NT2/D1 (cell line): ENCODE results near the gene LMBRD2.

Source experiments
- DNase-seq: peaks from one replicate; pipeline ENCODE4 v3.0.0-alpha.2; 2011; ENCODE audit warnings: low read depth, low spot score
- H3K27me3 ChIP-seq: 2 replicates; pipeline ENCODE4 v1.6.0; 2011; ENCODE audit warnings: mild to moderate bottlenecking; ENCODE audit not compliant: insufficient read length, insufficient read depth
- H3K36me3 ChIP-seq: 2 replicates; pipeline ENCODE4 v1.6.1; 2011; ENCODE audit warnings: mild to moderate bottlenecking, low read length, mixed read lengths; ENCODE audit not compliant: insufficient read depth, insufficient read length
- H3K4me1 ChIP-seq: 2 replicates; pipeline ENCODE4 v1.5.1; 2011; ENCODE audit not compliant: insufficient read depth, insufficient read length
- H3K4me3 ChIP-seq: 2 replicates; pipeline ENCODE4 v1.5.1; 2011; ENCODE audit warnings: low read depth; ENCODE audit not compliant: insufficient read length
- H3K9ac ChIP-seq: 2 replicates; pipeline ENCODE4 v1.6.0; 2011; ENCODE audit warnings: low read depth; ENCODE audit not compliant: insufficient read length
- H3K9me3 ChIP-seq: 2 replicates; pipeline ENCODE4 v1.5.1; 2011; ENCODE audit warnings: mild to moderate bottlenecking, low read length; ENCODE audit not compliant: insufficient read depth
- SUZ12 ChIP-seq: IDR thresholded peaks from 2 replicates; pipeline ENCODE4 v1.6.1; 2011; ENCODE audit not compliant: insufficient read length, insufficient read depth; ENCODE audit errors: extremely low read depth
- YY1 ChIP-seq: IDR thresholded peaks from 2 replicates; pipeline ENCODE4 v1.6.1; 2011; ENCODE audit not compliant: insufficient read length, insufficient read depth
- ZNF274 ChIP-seq: IDR thresholded peaks from 2 replicates; pipeline ENCODE4 v1.6.1; 2011; ENCODE audit warnings: mild to moderate bottlenecking, low read depth, low read length

The LMBRD2 gene

DNA sequence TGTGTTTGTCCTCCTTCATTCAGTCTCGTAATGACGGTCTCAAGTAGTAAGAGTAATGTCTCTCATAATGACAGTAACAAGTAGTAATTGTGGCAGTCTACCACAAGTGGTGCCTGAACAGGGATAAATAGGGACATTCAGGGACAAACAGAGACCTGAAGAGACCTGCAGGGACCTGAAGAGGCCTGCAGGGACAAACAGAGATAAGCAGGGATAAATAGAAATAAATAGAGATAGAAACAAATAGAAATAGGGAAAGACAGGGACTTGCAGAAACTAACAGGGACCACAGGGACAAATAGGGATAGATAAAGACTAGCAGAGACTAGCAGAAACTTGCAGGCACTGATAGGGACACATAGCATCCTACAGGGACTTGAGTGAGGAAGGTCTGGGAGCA, 92.9 kb downstream of the LMBRD2 start:
- Histone ChIP-seq H3K4me1 (no peaks in the 10 kb centered on the region), H3K4me3 (no peak overlapping the region), H3K27me3 (no peaks in the 10 kb centered on the region), H3K9me3 (no peaks in the 10 kb centered on the region), H3K9ac (no peak overlapping the region), H3K36me3 (no peaks in the 10 kb centered on the region)
- no peak for DNase-seq
- TF ChIP-seq SUZ12 (no peak), ZNF274 (no peak), YY1 (no peak)

GRCh38 chr5:36057386-36057785, 94.3 kb downstream of the LMBRD2 start:
- H3K36me3 ChIP-seq: no peaks in the 10 kb centered on the region
- H3K9ac ChIP-seq: no peak overlapping the region
- no peaks in the 10 kb centered on the region for H3K9me3 ChIP-seq
- H3K27me3 ChIP-seq: no peaks in the 10 kb centered on the region
- TF ChIP-seq SUZ12 (no peak), YY1 (no peak), ZNF274 (no peak)
- no peaks in the 10 kb centered on the region for H3K4me1 ChIP-seq
- no peak for DNase-seq
- no peak overlapping the region for H3K4me3 ChIP-seq

DNA sequence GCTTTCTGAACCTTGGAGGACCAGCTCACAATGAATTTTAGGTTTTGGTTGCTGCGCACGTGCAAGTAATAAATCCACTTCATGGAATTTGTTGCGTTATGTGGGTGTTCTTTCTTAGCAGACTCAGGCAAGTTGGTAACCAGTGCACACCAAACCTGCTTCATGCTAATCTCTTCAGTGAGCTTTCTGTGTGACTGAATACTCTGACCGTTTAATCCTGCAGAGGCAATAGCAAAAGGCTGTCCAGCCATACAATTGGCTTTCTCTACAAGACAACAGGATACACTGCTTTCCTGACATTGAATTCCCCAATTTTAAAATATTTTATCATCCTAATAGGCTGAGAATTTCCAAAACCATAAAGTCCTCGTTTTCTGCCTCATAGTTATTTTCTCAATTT, 95.3 kb downstream of the LMBRD2 start:
- no peak for TF ChIP-seq SUZ12
- TF ChIP-seq ZNF274: no peak
- no peak for TF ChIP-seq YY1
- no peak for DNase-seq
- Histone ChIP-seq H3K4me1 (no peaks in the 10 kb centered on the region), H3K27me3 (no peaks in the 10 kb centered on the region), H3K9me3 (no peaks in the 10 kb centered on the region), H3K36me3 (no peaks in the 10 kb centered on the region), H3K9ac (no peak overlapping the region), H3K4me3 (no peak overlapping the region)

DNA sequence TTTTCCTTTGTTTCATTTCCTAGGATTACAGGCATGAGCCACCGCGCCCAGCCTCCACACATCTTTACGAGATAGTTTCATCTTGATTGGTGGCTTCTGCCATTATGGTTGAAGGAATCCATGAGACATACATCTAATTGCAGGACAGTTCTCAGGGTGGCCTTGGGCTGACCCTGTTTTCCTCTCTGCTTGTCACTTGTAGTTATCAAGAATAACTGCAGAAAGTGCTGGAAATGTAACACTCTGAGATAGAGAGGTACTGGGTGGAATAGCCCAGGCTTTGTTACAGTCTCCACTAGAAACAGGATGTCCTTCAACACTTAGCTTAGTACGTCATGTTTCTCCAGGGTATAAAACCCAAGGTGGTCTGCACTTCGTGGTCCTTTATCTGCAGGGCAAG, 95.7 kb downstream of the LMBRD2 start:
- DNase-seq: no peak
- TF ChIP-seq SUZ12 (no peak), ZNF274 (no peak), YY1 (no peak)

DNA sequence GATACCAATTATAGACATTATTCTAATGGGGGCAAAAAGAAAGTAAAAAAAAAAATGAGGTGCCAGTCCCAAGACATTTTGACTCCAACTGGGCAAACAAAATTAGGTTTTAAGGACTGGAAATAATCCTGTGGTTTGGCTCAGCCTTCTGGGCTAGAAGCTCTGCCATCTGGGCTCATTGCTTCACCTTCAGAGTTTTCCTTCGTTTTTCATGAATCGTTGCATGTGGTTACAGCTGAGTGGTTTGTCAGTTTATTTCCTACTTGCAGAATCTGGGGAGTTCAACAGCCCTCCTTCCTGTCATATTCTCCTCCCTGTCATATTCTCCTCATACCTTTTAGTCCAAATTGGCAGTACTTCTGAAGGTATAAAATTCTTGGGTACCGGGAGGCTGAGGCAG, 97.0 kb downstream of the LMBRD2 start:
- TF ChIP-seq YY1 (no peak), SUZ12 (no peak), ZNF274 (no peak)
- Histone ChIP-seq H3K36me3 (no peaks in the 10 kb centered on the region), H3K9ac (no peak overlapping the region), H3K4me1 (no peaks in the 10 kb centered on the region), H3K9me3 (no peaks in the 10 kb centered on the region), H3K27me3 (no peaks in the 10 kb centered on the region), H3K4me3 (no peak overlapping the region)
- no peak for DNase-seq

More for the DNA sequence above, 95.7 kb downstream of the LMBRD2 start:
- Histone ChIP-seq H3K9me3 (no peaks in the 10 kb centered on the region), H3K4me3 (no peak overlapping the region), H3K36me3 (no peaks in the 10 kb centered on the region), H3K4me1 (no peaks in the 10 kb centered on the region), H3K9ac (no peak overlapping the region), H3K27me3 (no peaks in the 10 kb centered on the region)

GRCh38 chr5:36052538-36052937, 99.1 kb downstream of the LMBRD2 start:
- Histone ChIP-seq H3K36me3 (no peaks in the 10 kb centered on the region), H3K9ac (no peak overlapping the region), H3K27me3 (no peaks in the 10 kb centered on the region), H3K9me3 (no peaks in the 10 kb centered on the region), H3K4me3 (no peak overlapping the region), H3K4me1 (no peaks in the 10 kb centered on the region)
- no peak for DNase-seq
- TF ChIP-seq ZNF274 (no peak), YY1 (no peak), SUZ12 (no peak)

- Histone ChIP-seq H3K4me3 (no peak overlapping the region), H3K9me3 (no peaks in the 10 kb centered on the region), H3K4me1 (no peaks in the 10 kb centered on the region), H3K36me3 (no peaks in the 10 kb centered on the region), H3K27me3 (no peaks in the 10 kb centered on the region), H3K9ac (no peak overlapping the region)
- TF ChIP-seq SUZ12: no peak
- no peak for TF ChIP-seq YY1
- TF ChIP-seq ZNF274: no peak
- DNase-seq: no peak
Observed at GRCh38 chr5:36049949-36050348, 101.7 kb downstream of the LMBRD2 start.
